Measurements from ENCODE around the gene YBX3. TPM values are rescaled to one million over a fixed set of nuclear protein-coding genes. Genes with fewer than 3 reads are reported as not detected.
A peak's percentile ranks its signal among the peaks of the same experiment; 100 is the strongest.

Gene YBX3
- total and polyA plus RNA-seq, 2 of the 13 experiments (the other 11 are each of a cell fraction or from before 2014, with no cell fraction given): 77.5 to 99.6 TPM

GRCh38 chr12:10749700-10750384 lies 26.7 kb upstream of the YBX3 start (continued):
- TF ChIP-seq PBX2 (CRISPR knock-in tag; IDR thresholded peaks at IDR 0.05) (no peak), ZSCAN30 (CRISPR knock-in tag; IDR thresholded peaks at IDR 0.05) (no peak), XRCC5 (optimal IDR thresholded peaks at IDR 0.05; ENCODE audit: low read length) (peak; percentile 62), SKI (IDR thresholded peaks at IDR 0.05; ENCODE audit: partially characterized antibody) (no peak), ZNF318 (CRISPR knock-in tag; IDR thresholded peaks at IDR 0.05) (no peak), KLF16 (CRISPR knock-in tag; IDR thresholded peaks at IDR 0.05) (peak in 1 of 2 experiments; percentile 33; a peak in 1 of 4 replicates), NFKBIZ (CRISPR knock-in tag; IDR thresholded peaks at IDR 0.05) (peak; percentile 97; the same call in 1 of the 2 replicates), HMGA1 (CRISPR knock-in tag; conservative IDR thresholded peaks at IDR 0.05) (no peak), ASH2L (IDR thresholded peaks at IDR 0.05; ENCODE audit: insufficient read length, low read depth, low read length) (peak; percentile 20), NR2F2 (IDR thresholded peaks at IDR 0.05; ENCODE audit: borderline replicate concordance, low read depth) (no peak), CBX1 (IDR thresholded peaks at IDR 0.05; ENCODE audit: low read depth) (no peak), MEIS2 (CRISPR knock-in tag; IDR thresholded peaks at IDR 0.05) (no peak), EEA1 (CRISPR knock-in tag; IDR thresholded peaks at IDR 0.05; ENCODE audit: borderline replicate concordance) (no peak), ZNF800 (CRISPR knock-in tag; IDR thresholded peaks at IDR 0.05) (0 out of 2 replicates have a peak, but pooled peaks have one; percentile 36), SMC3 (IDR thresholded peaks at IDR 0.05; ENCODE audit: low read length) (peak; percentile 95), ZBTB25 (CRISPR knock-in tag; IDR thresholded peaks at IDR 0.05) (peak; percentile 38; the same call in 1 of the 2 replicates)

All from HepG2 (cell line).